Lower leg skin (tissue), 3 donors: ENCODE data around the gene NUDT16L1.

ENCODE experiments used
- POLR2A ChIP-seq, 2 donors: fragments of 450-650 bp; IDR thresholded peaks; one replicate each; pipeline ENCODE4 v1.6.1; 2016 to 2017; ENCODE audit warnings: antibody characterized with exemption in 2 of 2, mild to moderate bottlenecking in 1 of 2, moderate library complexity in 1 of 2
- TF ChIP-seq, protein P1 (sequence below), 3 donors: fragments of 450-650 bp; IDR thresholded peaks; one replicate each; pipeline ENCODE4 v1.5.1; 2016; ENCODE audit warnings: antibody characterized with exemption in 3 of 3, mild to moderate bottlenecking in 3 of 3, moderate library complexity in 2 of 3

GRCh38 chr16:4697848-4698291 lies 4.5 kb downstream of the NUDT16L1 start:
- TF ChIP-seq, protein P1, sequence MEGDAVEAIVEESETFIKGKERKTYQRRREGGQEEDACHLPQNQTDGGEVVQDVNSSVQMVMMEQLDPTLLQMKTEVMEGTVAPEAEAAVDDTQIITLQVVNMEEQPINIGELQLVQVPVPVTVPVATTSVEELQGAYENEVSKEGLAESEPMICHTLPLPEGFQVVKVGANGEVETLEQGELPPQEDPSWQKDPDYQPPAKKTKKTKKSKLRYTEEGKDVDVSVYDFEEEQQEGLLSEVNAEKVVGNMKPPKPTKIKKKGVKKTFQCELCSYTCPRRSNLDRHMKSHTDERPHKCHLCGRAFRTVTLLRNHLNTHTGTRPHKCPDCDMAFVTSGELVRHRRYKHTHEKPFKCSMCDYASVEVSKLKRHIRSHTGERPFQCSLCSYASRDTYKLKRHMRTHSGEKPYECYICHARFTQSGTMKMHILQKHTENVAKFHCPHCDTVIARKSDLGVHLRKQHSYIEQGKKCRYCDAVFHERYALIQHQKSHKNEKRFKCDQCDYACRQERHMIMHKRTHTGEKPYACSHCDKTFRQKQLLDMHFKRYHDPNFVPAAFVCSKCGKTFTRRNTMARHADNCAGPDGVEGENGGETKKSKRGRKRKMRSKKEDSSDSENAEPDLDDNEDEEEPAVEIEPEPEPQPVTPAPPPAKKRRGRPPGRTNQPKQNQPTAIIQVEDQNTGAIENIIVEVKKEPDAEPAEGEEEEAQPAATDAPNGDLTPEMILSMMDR (IDR thresholded peaks at IDR 0.05): no peak
- TF ChIP-seq POLR2A (IDR thresholded peaks at IDR 0.05): no peak
